Measurements from ENCODE around the gene SCAP.
"Not testable (repeated sequence)": the region's sequence is repeated elsewhere in the genome, so short reads cannot be mapped to it uniquely, and the experiment has no call there.

Gene SCAP

GRCh38 chr3:47370887-47371697, 104.6 kb downstream of the SCAP start:
- peak overlapping the region; percentile 78 for H3K27ac ChIP-seq

GRCh38 chr3:47370020-47370419, 105.7 kb downstream of the SCAP start:
- H3K4me1 ChIP-seq (ENCODE audit: control insufficient read depth in 1 of 2, insufficient read depth in 1 of 2, low read depth in 1 of 2, low read length in 1 of 2), result peaks cover 82 to 83% of the 10 kb centered on the region in 2 experiments
- not testable (repeated sequence) for H3K36me3 ChIP-seq, H3K9me3 ChIP-seq, H3K27me3 ChIP-seq
- peak overlapping the region; percentile 78 for H3K27ac ChIP-seq
- peak overlapping the region in 1 of 2 experiments; percentile 30 for H3K4me3 ChIP-seq (ENCODE audit: low read depth in 1 of 2, low read length in 1 of 2)

More at GRCh38 chr3:47370887-47371697, 104.6 kb downstream of the SCAP start:
- Histone ChIP-seq H3K4me3 (ENCODE audit: low read depth in 1 of 2, low read length in 1 of 2) (peak overlapping the region in 1 of 2 experiments; percentile 30), H3K4me1 (ENCODE audit: control insufficient read depth in 1 of 2, insufficient read depth in 1 of 2, low read depth in 1 of 2, low read length in 1 of 2) (peaks cover 72 to 73% of the 10 kb centered on the region in 2 experiments), H3K27me3 (no peaks in the 10 kb centered on the region), H3K9me3 (no peaks in the 10 kb centered on the region), H3K36me3 (no peaks in the 10 kb centered on the region)
- peak; percentile 63 for TF ChIP-seq CTCF (IDR thresholded peaks at IDR 0.05)

- no peaks in the 10 kb centered on the region for H3K9me3 ChIP-seq
- H3K36me3 ChIP-seq, result no peaks in the 10 kb centered on the region
- no peak overlapping the region for H3K4me3 ChIP-seq (ENCODE audit: low read depth in 1 of 2, low read length in 1 of 2)
- H3K27ac ChIP-seq, result peak overlapping the region; percentile 54
- TF ChIP-seq CTCF (IDR thresholded peaks at IDR 0.05), result no peak
- H3K27me3 ChIP-seq, result no peaks in the 10 kb centered on the region
- H3K4me1 ChIP-seq (ENCODE audit: control insufficient read depth in 1 of 2, insufficient read depth in 1 of 2, low read depth in 1 of 2, low read length in 1 of 2), result peaks cover 91 to 96% of the 10 kb centered on the region in 2 experiments
Measured at GRCh38 chr3:47367631-47368030, 108.1 kb downstream of the SCAP start.

- Histone ChIP-seq H3K27me3 (no peaks in the 10 kb centered on the region), H3K4me1 (ENCODE audit: control insufficient read depth in 1 of 2, insufficient read depth in 1 of 2, low read depth in 1 of 2, low read length in 1 of 2) (peaks cover 91 to 96% of the 10 kb centered on the region in 2 experiments), H3K4me3 (ENCODE audit: low read depth in 1 of 2, low read length in 1 of 2) (no peak overlapping the region), H3K27ac (peak overlapping the region; percentile 54), H3K36me3 (no peaks in the 10 kb centered on the region), H3K9me3 (no peaks in the 10 kb centered on the region)
- TF ChIP-seq CTCF (IDR thresholded peaks at IDR 0.05), result no peak
Measured at GRCh38 chr3:47366833-47367232, 108.9 kb downstream of the SCAP start.

GRCh38 chr3:47365213-47366153, 110.3 kb downstream of the SCAP start:
- Histone ChIP-seq H3K36me3 (no peaks in the 10 kb centered on the region), H3K4me1 (ENCODE audit: control insufficient read depth in 1 of 2, insufficient read depth in 1 of 2, low read depth in 1 of 2, low read length in 1 of 2) (peaks cover 86 to 89% of the 10 kb centered on the region in 2 experiments), H3K9me3 (no peaks in the 10 kb centered on the region), H3K27ac (peak overlapping the region; percentile 93), H3K4me3 (ENCODE audit: low read depth in 1 of 2, low read length in 1 of 2) (no peak overlapping the region), H3K27me3 (no peaks in the 10 kb centered on the region)
- TF ChIP-seq CTCF (IDR thresholded peaks at IDR 0.05), result no peak

Data from neutrophil (primary cell).